H1 (cell line): Measurements from ENCODE around the gene SPP1. TPM values are rescaled to one million over a fixed set of nuclear protein-coding genes. Genes with fewer than 3 reads are reported as not detected.

Experiments used
- CTCF ChIA-PET: fragments of 300-600 bp; sonication (Branson Sonifier 250); formaldehyde crosslinking; loops from one replicate; lab custom pipeline; 2021; ENCODE audit not compliant: partially characterized antibody; lab: Charles Lee
- POLR2A ChIA-PET: fragments of 300-600 bp; sonication (Branson Sonifier 250); formaldehyde crosslinking; loops from one replicate; lab custom pipeline; 2021; ENCODE audit warnings: inconsistent platforms; ENCODE audit not compliant: partially characterized antibody; lab: Charles Lee
- DNase-seq, 2 experiments: peaks; one replicate each; pipeline versions ENCODE4 v3.0.0 to v3.0.0-alpha.2; 2010 to 2022; ENCODE audit warnings: low spot score in 2 of 2, low read depth in 1 of 2, mixed read lengths in 1 of 2
- FAIRE-seq: peaks from 2 replicates; lab custom pipeline; 2011; peaks lifted over from hg19 to GRCh38; lab: Jason Lieb, UNC
- H2AFZ ChIP-seq: 2 replicates; pipeline ENCODE4 v1.8.1; 2012; ENCODE audit warnings: low read length, inconsistent platforms
- H2AK5ac ChIP-seq: 2 replicates; pipeline ENCODE4 v1.6.1; 2013; ENCODE audit warnings: low read depth, low read length
- H2BK120ac ChIP-seq: replicated peaks from 2 replicates; pipeline ENCODE3; 2013; ENCODE audit warnings: low read depth, low read length, inconsistent platforms
- H2BK12ac ChIP-seq: 2 replicates; pipeline ENCODE4 v1.6.1; 2013; ENCODE audit warnings: low read depth, low read length
- H2BK15ac ChIP-seq: 2 replicates; pipeline ENCODE4 v1.6.1; 2013; ENCODE audit warnings: low read length
- H2BK20ac ChIP-seq: 2 replicates; pipeline ENCODE4 v1.6.1; 2013; ENCODE audit warnings: low read length
- H2BK5ac ChIP-seq: 2 replicates; pipeline ENCODE4 v1.6.1; 2013; ENCODE audit warnings: low read depth, low read length
- H3K14ac ChIP-seq: 2 replicates; pipeline ENCODE4 v1.6.1; 2013; ENCODE audit warnings: inconsistent platforms; ENCODE audit not compliant: insufficient read length
- H3K18ac ChIP-seq: 2 replicates; pipeline ENCODE4 v1.6.1; 2013; ENCODE audit warnings: low read length; ENCODE audit errors: extremely low read depth
- H3K23ac ChIP-seq: 2 replicates; pipeline ENCODE4 v1.6.1; 2013; ENCODE audit warnings: inconsistent platforms; ENCODE audit not compliant: insufficient read length
- H3K23me2 ChIP-seq: 2 replicates; pipeline ENCODE4 v1.6.1; 2013; ENCODE audit warnings: low read depth, low read length
- H3K27ac ChIP-seq: 2 replicates; pipeline ENCODE4 v1.6.1; 2011; ENCODE audit warnings: low read depth, low read length, inconsistent platforms
- H3K27me3 ChIP-seq, 4 experiments: replicated peaks in 1 of 4; 1 replicate in 1 of 4; 2 replicates in 3 of 4; pipeline versions ENCODE4 v1.6.1 to v1.8.1; 2011 to 2013; ENCODE audit warnings: low read length in 3 of 4, mild to moderate bottlenecking in 3 of 4, inconsistent platforms in 2 of 4, mixed read lengths in 2 of 4, moderate library complexity in 1 of 4; ENCODE audit not compliant: control insufficient read depth in 3 of 4, insufficient read depth in 3 of 4; ENCODE audit errors: extremely low read depth in 1 of 4
- H3K36me3 ChIP-seq, 4 experiments: 2 replicates each; pipeline versions ENCODE4 v1.6.1 to v1.8.1; 2011 to 2013; ENCODE audit warnings: mild to moderate bottlenecking in 4 of 4, low read length in 3 of 4, moderate library complexity in 2 of 4, control low read depth in 1 of 4, inconsistent platforms in 1 of 4; ENCODE audit not compliant: insufficient read depth in 4 of 4, control insufficient read depth in 2 of 4
- H3K4ac ChIP-seq: replicated peaks from 2 replicates; pipeline ENCODE3; 2013; ENCODE audit warnings: low read length, low read depth, mixed read lengths, inconsistent platforms; ENCODE audit not compliant: insufficient read length
- H3K4me1 ChIP-seq, 4 experiments: replicated peaks in 1 of 4; 1 replicate in 1 of 4; 2 replicates in 3 of 4; pipeline versions ENCODE4 v1.6.1 to v1.8.1; 2011 to 2013; ENCODE audit warnings: low read length in 3 of 4, inconsistent platforms in 2 of 4, mixed read lengths in 1 of 4; ENCODE audit not compliant: insufficient read depth in 4 of 4, control insufficient read depth in 3 of 4
- H3K4me2 ChIP-seq, 2 experiments: 2 replicates each; pipeline versions ENCODE4 v1.6.1 to v1.8.1; 2011 to 2013; ENCODE audit warnings: low read depth in 2 of 2, low read length in 2 of 2, control low read depth in 1 of 2, inconsistent platforms in 1 of 2, mild to moderate bottlenecking in 1 of 2; ENCODE audit not compliant: insufficient read depth in 1 of 2
- H3K4me3 ChIP-seq, 4 experiments: fragments of 200-600, 300-600 bp in 1 of 4; sonication (generic), shearing (Covaris generic), sonication (Bioruptor Twin) in 1 of 4; 2 replicates each; pipeline versions ENCODE4 v1.5.1 to v1.8.1; 2011 to 2016; ENCODE audit warnings: low read length in 4 of 4, low read depth in 3 of 4, control low read depth in 2 of 4, inconsistent platforms in 2 of 4, mild to moderate bottlenecking in 2 of 4, mixed read lengths in 1 of 4, moderate library complexity in 1 of 4; ENCODE audit not compliant: insufficient read depth in 2 of 4; ENCODE audit errors: extremely low read depth in 1 of 4
- H3K56ac ChIP-seq: replicated peaks from 2 replicates; pipeline ENCODE3; 2013; ENCODE audit warnings: low read depth, mild to moderate bottlenecking, mixed read lengths, low read length, inconsistent platforms; ENCODE audit not compliant: insufficient read length
- H3K79me1 ChIP-seq: 2 replicates; pipeline ENCODE4 v1.6.1; 2013; ENCODE audit warnings: low read depth, low read length, control low read depth
- H3K79me2 ChIP-seq, 2 experiments: 2 replicates each; pipeline versions ENCODE4 v1.6.1 to v1.8.1; 2012 to 2013; ENCODE audit warnings: low read length in 2 of 2, mild to moderate bottlenecking in 2 of 2, inconsistent platforms in 1 of 2; ENCODE audit not compliant: insufficient read depth in 2 of 2, control insufficient read depth in 1 of 2
- H3K9ac ChIP-seq, 4 experiments: replicated peaks in 1 of 4; 1 replicate in 1 of 4; 2 replicates in 3 of 4; pipeline versions ENCODE4 v1.6.1 to v1.8.1; 2011 to 2013; ENCODE audit warnings: low read depth in 3 of 4, low read length in 3 of 4, control low read depth in 2 of 4, mild to moderate bottlenecking in 2 of 4, moderate library complexity in 2 of 4, inconsistent platforms in 1 of 4; ENCODE audit errors: extremely low read depth in 1 of 4
- H3K9me3 ChIP-seq, 2 experiments: 2 replicates each; pipeline versions ENCODE4 v1.6.1 to v1.8.1; 2012 to 2013; ENCODE audit warnings: mild to moderate bottlenecking in 2 of 2, moderate library complexity in 2 of 2, control low read depth in 1 of 2, inconsistent platforms in 1 of 2, low read depth in 1 of 2, low read length in 1 of 2, mixed read lengths in 1 of 2; ENCODE audit not compliant: insufficient read depth in 2 of 2
- H4K20me1 ChIP-seq, 2 experiments: replicated peaks in 1 of 2; 2 replicates each; pipeline versions ENCODE3 to v1.8.1; 2011 to 2013; ENCODE audit warnings: inconsistent platforms in 2 of 2, low read length in 2 of 2, mild to moderate bottlenecking in 1 of 2; ENCODE audit not compliant: insufficient read depth in 2 of 2, control insufficient read depth in 1 of 2
- H4K5ac ChIP-seq: 2 replicates; pipeline ENCODE4 v1.6.1; 2013; ENCODE audit warnings: low read length, low read depth, mixed read lengths, inconsistent platforms; ENCODE audit not compliant: insufficient read length
- H4K8ac ChIP-seq: 2 replicates; pipeline ENCODE4 v1.8.0; 2013; ENCODE audit warnings: mild to moderate bottlenecking, moderate library complexity, low read length, inconsistent platforms; ENCODE audit not compliant: insufficient read depth; ENCODE audit errors: extremely low read depth
- H4K91ac ChIP-seq: replicated peaks from 2 replicates; pipeline ENCODE3; 2013; ENCODE audit warnings: low read length, mixed read lengths, inconsistent platforms; ENCODE audit not compliant: insufficient read length
- E2F6 ChIP-seq: IDR thresholded peaks from 2 replicates; pipeline ENCODE4 v1.6.1; 2012; ENCODE audit warnings: inconsistent platforms
- WGBS, 2 experiments: shearing (Covaris generic) in 1 of 2; methylation state at CpG; one replicate each; pipeline versions ENCODE4 v1.1.6 to v1.1.7; 2013 to 2015; ENCODE audit warnings: low lambda C conversion rate in 2 of 2, mixed read lengths in 2 of 2, inconsistent platforms in 1 of 2, low coverage in 1 of 2, missing lambda C conversion rate in 1 of 2; ENCODE audit not compliant: insufficient replicate concordance in 2 of 2, insufficient coverage in 1 of 2, insufficient read length in 1 of 2; ENCODE audit errors: extremely low coverage in 1 of 2, missing lambda C conversion rate in 1 of 2; 5-methylcytosine and 5-hydroxymethylcytosine counted together
- polyA plus RNA-seq, 7 experiments: library from polyadenylated mRNA; depleted of rRNA in 3 of 7; stranded (reverse) in 5 of 7; unstranded in 2 of 7; fragments of >200 nt in 5 of 7; fragments of 200-250 nt in 2 of 7; gene quantifications; 1 replicate in 5 of 7; 2 replicates in 1 of 7; 4 replicates in 1 of 7; pipeline versions ENCODE4 v1.2.1 to v1.2.3, GENCODE V29; 2011 to 2013; ENCODE audit warnings: missing spikeins in 2 of 7, mixed read lengths in 2 of 7
- total RNA-seq: library from RNA; stranded (reverse); fragmentation: NEBNext Ultra II Directional; extraction: Animal tissue kit (Norgen Biotek cat#: 25700); gene quantifications from 2 replicates; pipeline ENCODE4 v1.2.1, GENCODE V29; 2021

SPP1 gene
- total and polyA plus RNA-seq, 2 of the 8 experiments (the other 6 are each of a cell fraction or from before 2014, with no cell fraction given): 13.7 to 26.5 TPM

DNA sequence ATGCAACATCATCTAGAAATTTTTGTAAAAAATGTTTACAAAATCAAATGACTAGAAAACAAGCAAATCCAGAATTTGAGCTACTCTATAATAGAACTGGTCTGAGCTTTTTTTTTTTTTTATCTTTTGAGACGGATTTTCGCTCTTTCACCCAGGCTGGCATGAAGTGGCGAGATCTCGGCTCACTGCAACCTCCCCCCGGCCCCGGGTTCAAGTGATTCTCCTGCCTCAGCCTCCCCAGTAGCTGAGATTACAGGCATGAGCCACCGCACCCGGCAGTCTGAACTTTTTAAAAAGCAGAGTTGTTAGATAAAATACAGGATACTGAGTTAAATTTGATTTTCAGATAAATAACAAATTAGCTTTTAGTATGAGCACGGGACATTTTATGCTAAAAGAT lies 11.0 kb downstream of the SPP1 start:
- no peak overlapping the region for H2BK5ac ChIP-seq
- POLR2A ChIA-PET: interaction anchor here (0.6 to 1.8 kb wide), 7 partner anchors 13 to 85 kb away, joined by 3 to 6 read pairs (median 3); no protein-coding TSS in a partner anchor

More for the DNA sequence above, 11.0 kb downstream of the SPP1 start:
- no peak overlapping the region for H3K9ac ChIP-seq
- no peak for FAIRE-seq
- H3K79me1 ChIP-seq: no peaks in the 10 kb centered on the region
- no peak overlapping the region for H4K91ac ChIP-seq
- H3K27me3 ChIP-seq: no peaks in the 10 kb centered on the region
- H3K23me2 ChIP-seq: no peaks in the 10 kb centered on the region
- no peaks in the 10 kb centered on the region for H3K36me3 ChIP-seq
- no peak overlapping the region for H2BK20ac ChIP-seq
- H2AFZ ChIP-seq: no peak overlapping the region
- no peak overlapping the region for H3K4me2 ChIP-seq
- H3K4me1 ChIP-seq: peaks cover 0 to 5% (median under 1%) of the 10 kb centered on the region in 4 experiments; a peak in 3 of 7 replicates
- CTCF ChIA-PET: interaction anchor here (0.7 to 3.7 kb wide), 17 partner anchors 8 to 226 kb away, joined by 3 to 22 read pairs (median 4); partner anchors contain the start of gene SPP1
- no peak overlapping the region for H4K5ac ChIP-seq
- no peak overlapping the region for H3K27ac ChIP-seq
- no peak overlapping the region for H2BK120ac ChIP-seq
- H2AK5ac ChIP-seq: no peak overlapping the region
- 94% methylated on average over 9 of the region's 9 CpGs; no CpG with 5 or more reads in 1 of the 2 experiments for WGBS, 2 experiments
- no peak overlapping the region for H3K4me3 ChIP-seq
- H2BK12ac ChIP-seq: no peak overlapping the region
- H3K18ac ChIP-seq: no peak overlapping the region
- H2BK15ac ChIP-seq: no peak overlapping the region
- no peak overlapping the region for H3K23ac ChIP-seq
- no peaks in the 10 kb centered on the region for H3K9me3 ChIP-seq
- no peak overlapping the region for H3K56ac ChIP-seq
- H3K79me2 ChIP-seq: no peaks in the 10 kb centered on the region
- H3K14ac ChIP-seq: no peak overlapping the region
- H4K20me1 ChIP-seq: no peaks in the 10 kb centered on the region
- TF ChIP-seq E2F6: no peak
- no peak overlapping the region for H4K8ac ChIP-seq
- DNase-seq: no peak
- H3K4ac ChIP-seq: no peak overlapping the region
